GM06990 (cell line): ENCODE measurements around the gene FATE1.
"Not testable (repeated sequence)": the region's sequence is repeated elsewhere in the genome, so short reads cannot be mapped to it uniquely, and the experiment has no call there.

Source experiments
- DNase-seq: peaks from one replicate; pipeline ENCODE4 v3.0.0-alpha.2; 2011; ENCODE audit not compliant: insufficient read length; ENCODE audit errors: extremely low read depth
- H3K27me3 ChIP-seq: replicated peaks from 2 replicates; pipeline ENCODE4 v1.6.0; 2011; ENCODE audit warnings: low read length; ENCODE audit not compliant: control insufficient read depth, insufficient read depth
- H3K36me3 ChIP-seq: 2 replicates; pipeline ENCODE4 v1.5.1; 2011; ENCODE audit warnings: low read length; ENCODE audit not compliant: control insufficient read depth, insufficient read depth
- H3K4me3 ChIP-seq: replicated peaks from 2 replicates; pipeline ENCODE4 v1.5.1; 2011; ENCODE audit warnings: low read depth, mild to moderate bottlenecking, control low read depth, low read length
- CTCF ChIP-seq: IDR thresholded peaks from 2 replicates; pipeline ENCODE4 v1.5.1; 2011; ENCODE audit warnings: low read length, control low read depth, mild to moderate bottlenecking, inconsistent platforms; ENCODE audit not compliant: insufficient read depth, poor library complexity, severe bottlenecking

Gene FATE1

GRCh38 chrX:151695583-151696340 is 20.1 kb upstream of the FATE1 start:
- Histone ChIP-seq H3K4me3 (no peak overlapping the region), H3K27me3 (no peaks in the 10 kb centered on the region), H3K36me3 (no peaks in the 10 kb centered on the region)
- no peak for TF ChIP-seq CTCF
- no peak for DNase-seq

GRCh38 chrX:151697082-151697481 is 18.8 kb upstream of the FATE1 start:
- H3K4me3 ChIP-seq, H3K27me3 ChIP-seq: not testable (repeated sequence)

DNA sequence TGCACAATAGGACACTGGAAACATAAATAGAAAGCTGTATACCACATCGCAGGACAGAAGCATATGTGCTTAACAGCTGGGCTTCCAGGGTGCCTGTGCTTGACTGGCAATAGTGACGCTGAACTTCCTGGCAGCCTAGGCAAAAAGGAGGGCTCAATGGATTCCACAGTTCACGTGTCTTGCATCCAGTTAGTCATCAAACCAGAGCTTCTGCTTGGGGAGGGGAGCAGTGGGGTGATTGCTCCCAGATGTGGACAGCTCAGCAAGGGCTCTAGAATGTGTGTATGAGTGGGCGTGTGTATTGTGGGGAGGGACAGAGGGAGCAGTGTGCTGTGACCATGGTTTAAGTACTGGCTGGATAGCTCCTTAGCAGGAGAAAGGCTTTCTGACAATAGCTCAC is 18.3 kb upstream of the FATE1 start:
- Histone ChIP-seq H3K27me3 (no peaks in the 10 kb centered on the region), H3K4me3 (no peak overlapping the region), H3K36me3 (no peaks in the 10 kb centered on the region)
- no peak for DNase-seq
- no peak for TF ChIP-seq CTCF

More at GRCh38 chrX:151697082-151697481, 18.8 kb upstream of the FATE1 start:
- not testable (repeated sequence) for H3K36me3 ChIP-seq, DNase-seq

DNA sequence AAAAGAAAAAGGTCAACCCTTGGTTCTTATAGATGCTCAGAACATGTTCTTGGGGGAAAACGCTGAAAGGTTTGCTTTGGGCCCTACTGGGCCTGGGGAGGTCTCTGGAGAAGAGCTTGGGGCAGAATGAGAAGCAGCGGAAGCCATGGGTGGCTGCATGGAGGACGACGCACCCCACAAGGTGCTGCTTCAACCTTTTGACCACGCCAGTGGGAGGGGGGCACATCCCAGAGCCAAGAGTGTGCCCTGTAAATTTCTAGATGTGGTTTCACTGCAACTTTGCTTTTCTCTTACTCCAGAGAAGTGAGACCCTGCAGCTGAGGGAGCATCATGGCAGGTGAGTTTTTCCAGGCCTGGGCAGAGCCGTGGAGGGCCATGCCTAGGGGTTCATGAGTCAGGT is 17.4 kb upstream of the FATE1 start:
- no peak overlapping the region for H3K4me3 ChIP-seq
- no peaks in the 10 kb centered on the region for H3K36me3 ChIP-seq
- no peak for DNase-seq
- no peak for TF ChIP-seq CTCF
- H3K27me3 ChIP-seq, result no peaks in the 10 kb centered on the region

DNA sequence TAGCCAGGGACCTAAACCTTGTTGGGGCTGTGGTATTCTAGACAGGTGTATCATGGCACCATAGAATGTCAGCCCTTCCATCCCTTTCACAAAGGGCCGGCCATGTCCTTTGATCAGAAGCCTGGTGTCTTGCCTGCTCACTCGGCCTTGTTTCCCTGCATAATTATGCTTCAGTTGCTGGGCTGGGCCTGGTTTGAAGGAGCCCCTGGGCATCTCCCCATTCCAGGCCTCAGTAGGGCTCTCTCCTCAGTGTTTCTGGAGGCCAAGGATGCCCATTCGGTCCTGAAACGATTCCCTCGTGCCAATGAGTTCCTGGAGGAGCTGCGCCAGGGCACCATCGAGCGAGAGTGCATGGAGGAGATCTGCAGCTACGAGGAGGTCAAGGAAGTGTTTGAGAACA is 16.1 kb upstream of the FATE1 start:
- no peak for DNase-seq
- no peak for TF ChIP-seq CTCF
- Histone ChIP-seq H3K4me3 (no peak overlapping the region), H3K27me3 (no peaks in the 10 kb centered on the region), H3K36me3 (no peaks in the 10 kb centered on the region)

- H3K27me3 ChIP-seq, result no peaks in the 10 kb centered on the region
- TF ChIP-seq CTCF, result no peak
Observed at GRCh38 chrX:151700581-151700980, 15.3 kb upstream of the FATE1 start.

More at GRCh38 chrX:151700581-151700980, 15.3 kb upstream of the FATE1 start:
- no peak for DNase-seq
- H3K36me3 ChIP-seq, result no peaks in the 10 kb centered on the region
- no peak overlapping the region for H3K4me3 ChIP-seq
